Testis (tissue), 3 donors: ENCODE data around the gene PHLPP1. TPM values are rescaled to one million over a fixed set of nuclear protein-coding genes. Genes with fewer than 3 reads are reported as not detected.

Experiments used
- DNase-seq: peaks from one replicate; pipeline ENCODE4 v3.0.0-alpha.2; 2019
- H3K27ac ChIP-seq, 2 donors: fragments of 200-600 bp; sonication (generic); one replicate each; pipeline ENCODE4 v1.5.1; 2019
- H3K27me3 ChIP-seq: fragments of 200-600 bp; sonication (generic); one replicate; pipeline ENCODE4 v1.5.1; 2019
- H3K36me3 ChIP-seq: fragments of 200-600 bp; sonication (generic); one replicate; pipeline ENCODE4 v1.5.1; 2017; ENCODE audit warnings: low read depth; ENCODE audit errors: missing control alignments
- H3K4me1 ChIP-seq: fragments of 200-600 bp; sonication (generic); one replicate; pipeline ENCODE4 v1.5.1; 2019
- H3K4me3 ChIP-seq, 2 donors: fragments of 200-600 bp; sonication (generic); one replicate each; pipeline ENCODE4 v1.5.1; 2017 to 2019
- H3K9me3 ChIP-seq: fragments of 200-600 bp; sonication (generic); one replicate; pipeline ENCODE4 v1.5.1; 2017
- CTCF ChIP-seq, 3 experiments: fragments of 450-650 bp in 2 of 3; fragments of 200-600 bp in 1 of 3; sonication (generic) in 1 of 3; IDR thresholded peaks; one replicate each; pipeline ENCODE4 v1.5.1; 2016 to 2019; ENCODE audit warnings: antibody characterized with exemption in 3 of 3, mild to moderate bottlenecking in 2 of 3, moderate library complexity in 1 of 3
- POLR2A ChIP-seq: fragments of 450-650 bp; IDR thresholded peaks from one replicate; pipeline ENCODE4 v1.6.1; 2017; ENCODE audit warnings: antibody characterized with exemption, mild to moderate bottlenecking, moderate library complexity
- WGBS, 2 donors: methylation state at CpG; one replicate each; pipeline ENCODE4 v1.1.5; 2018; 5-methylcytosine and 5-hydroxymethylcytosine counted together
- intact Hi-C: fragments of 100-400 bp; cut with DNase I; formaldehyde crosslinking; loops from one replicate; pipeline ENCODE4 v1.15.1; 2023; ENCODE audit warnings: low total_unique reads
- polyA plus RNA-seq: library from polyadenylated mRNA; stranded (reverse); fragments of 350-450 nt; fragmentation: Illumina TruSeq; extraction: RNeasy Lipid Tissue Mini Kit (QIAGEN cat#74804); gene quantifications from one replicate; pipeline ENCODE4 v1.2.3, GENCODE V29; 2014; ENCODE audit warnings: low read depth, low replicate concordance; ENCODE audit not compliant: insufficient read depth
- total RNA-seq, 2 donors: library from RNA; depleted of rRNA; stranded (reverse); fragments of >200 nt; gene quantifications; one replicate each; pipeline ENCODE4 v1.2.3, GENCODE V29; 2016

PHLPP1 gene
- total and polyA plus RNA-seq, 3 donors from 2014 or later: 31.5 to 60.1 (median 50.5) TPM

- no peaks in the 10 kb centered on the region for H3K36me3 ChIP-seq
- H3K9me3 ChIP-seq: no peaks in the 10 kb centered on the region
- TF ChIP-seq POLR2A: no peak
- no peak for TF ChIP-seq CTCF (IDR thresholded peaks at IDR 0.05)
- WGBS, 2 donors: 83 to 85% methylated on average over 8 of the region's 8 CpGs
- no peak overlapping the region for H3K27ac ChIP-seq
- peaks cover 12% of the 10 kb centered on the region for H3K4me1 ChIP-seq
- H3K4me3 ChIP-seq: no peak overlapping the region
- intact Hi-C loops: loop anchor here (10.0 kb wide), 1 partner anchor 63 kb away; no protein-coding TSS in a partner anchor
- no peaks in the 10 kb centered on the region for H3K27me3 ChIP-seq
- DNase-seq: no peak
Measured at GRCh38 chr18:62721839-62722795, 6.8 kb downstream of the PHLPP1 start.

GRCh38 chr18:62723666-62724281 is 8.4 kb downstream of the PHLPP1 start:
- DNase-seq: no peak
- Histone ChIP-seq H3K27me3 (no peaks in the 10 kb centered on the region), H3K9me3 (no peaks in the 10 kb centered on the region), H3K36me3 (no peaks in the 10 kb centered on the region), H3K4me3 (no peak overlapping the region), H3K27ac (peak overlapping the region; percentile 25 to 41), H3K4me1 (peaks cover 12% of the 10 kb centered on the region)
- 43 to 55% methylated on average over 5 of the region's 5 CpGs for WGBS, 2 donors
- no peak for TF ChIP-seq CTCF (IDR thresholded peaks at IDR 0.05)
- no peak for TF ChIP-seq POLR2A
- intact Hi-C loops: loop anchor here (10.0 kb wide), 1 partner anchor 61 kb away; no protein-coding TSS in a partner anchor

GRCh38 chr18:62725896-62726295 is 10.6 kb downstream of the PHLPP1 start:
- no peak overlapping the region for H3K4me3 ChIP-seq
- no peaks in the 10 kb centered on the region for H3K9me3 ChIP-seq
- H3K27ac ChIP-seq: no peak overlapping the region
- intact Hi-C loops: loop anchor here (10.0 kb wide), 1 partner anchor 59 kb away; no protein-coding TSS in a partner anchor
- no peak for DNase-seq
- peaks cover 12% of the 10 kb centered on the region for H3K4me1 ChIP-seq
- H3K27me3 ChIP-seq: no peaks in the 10 kb centered on the region
- no peaks in the 10 kb centered on the region for H3K36me3 ChIP-seq
- TF ChIP-seq POLR2A: no peak
- no peak for TF ChIP-seq CTCF (IDR thresholded peaks at IDR 0.05)
- 90 to 91% methylated on average over 3 of the region's 3 CpGs for WGBS, 2 donors

- DNase-seq: no peak
- Histone ChIP-seq H3K4me1 (peaks cover 12% of the 10 kb centered on the region), H3K27me3 (no peaks in the 10 kb centered on the region), H3K27ac (no peak overlapping the region), H3K4me3 (no peak overlapping the region), H3K9me3 (no peaks in the 10 kb centered on the region), H3K36me3 (no peaks in the 10 kb centered on the region)
- no peak for TF ChIP-seq POLR2A
- no peak for TF ChIP-seq CTCF (IDR thresholded peaks at IDR 0.05)
- intact Hi-C loops: loop anchor here (10.0 kb wide), 1 partner anchor 57 kb away; no protein-coding TSS in a partner anchor
- 86 to 98% methylated on average over 2 of the region's 2 CpGs for WGBS, 2 donors
Measured at GRCh38 chr18:62728254-62728653, 12.9 kb downstream of the PHLPP1 start.
